CD14-positive monocyte (primary cell): ENCODE results near the gene GPC5. TPM values are rescaled to one million over a fixed set of nuclear protein-coding genes. Genes with fewer than 3 reads are reported as not detected.
"Not testable (repeated sequence)": the region's sequence is repeated elsewhere in the genome, so short reads cannot be mapped to it uniquely, and the experiment has no call there.

Source experiments
- DNase-seq, 3 donors: peaks; one replicate each; pipeline ENCODE4 v3.0.0-alpha.2; 2011 to 2022
- H2AFZ ChIP-seq: 2 replicates; pipeline ENCODE4 v1.6.0; 2012; ENCODE audit warnings: mild to moderate bottlenecking, low read depth, low read length, inconsistent platforms; ENCODE audit not compliant: insufficient read depth, poor library complexity, severe bottlenecking
- H3K27ac ChIP-seq, 2 donors: 1 replicate in 1 of 2; 2 replicates in 1 of 2; pipeline ENCODE4 v1.5.1; 2012 to 2013; ENCODE audit warnings: low read length in 2 of 2, control low read depth in 1 of 2, inconsistent platforms in 1 of 2, low read depth in 1 of 2, mild to moderate bottlenecking in 1 of 2
- H3K27me3 ChIP-seq, 2 donors: one replicate each; pipeline versions ENCODE4 v1.6.0 to v1.6.1; 2011 to 2013; ENCODE audit warnings: low read length in 2 of 2; ENCODE audit not compliant: control insufficient read depth in 2 of 2, insufficient read depth in 2 of 2
- H3K36me3 ChIP-seq, 2 donors: replicated peaks in 1 of 2; 1 replicate in 1 of 2; 2 replicates in 1 of 2; pipeline versions ENCODE4 v1.5.1 to v1.6.1; 2012 to 2013; ENCODE audit warnings: low read length in 2 of 2, control low read depth in 1 of 2, inconsistent platforms in 1 of 2, mild to moderate bottlenecking in 1 of 2; ENCODE audit not compliant: insufficient read depth in 2 of 2, control insufficient read depth in 1 of 2
- H3K4me1 ChIP-seq, 2 donors: 1 replicate in 1 of 2; 2 replicates in 1 of 2; pipeline versions ENCODE4 v1.5.1 to v1.6.1; 2012 to 2013; ENCODE audit warnings: low read length in 2 of 2, control low read depth in 1 of 2, inconsistent platforms in 1 of 2, mild to moderate bottlenecking in 1 of 2, moderate library complexity in 1 of 2; ENCODE audit not compliant: insufficient read depth in 2 of 2, control insufficient read depth in 1 of 2
- H3K4me2 ChIP-seq: replicated peaks from 2 replicates; pipeline ENCODE3; 2012; ENCODE audit warnings: low read length, moderate library complexity, mild to moderate bottlenecking; ENCODE audit not compliant: poor library complexity, severe bottlenecking; ENCODE audit errors: extremely low read depth
- H3K4me3 ChIP-seq, 3 experiments: fragments of 200-600 bp in 1 of 3; sonication (generic) in 1 of 3; replicated peaks in 1 of 3; 1 replicate in 2 of 3; 2 replicates in 1 of 3; pipeline ENCODE4 v1.5.1; 2011 to 2013; ENCODE audit warnings: low read length in 3 of 3, mild to moderate bottlenecking in 3 of 3, control low read depth in 2 of 3, low read depth in 2 of 3, inconsistent platforms in 1 of 3, moderate library complexity in 1 of 3
- H3K79me2 ChIP-seq: 2 replicates; pipeline ENCODE4 v1.6.0; 2012; ENCODE audit warnings: mild to moderate bottlenecking, control low read depth, inconsistent platforms, low read length, moderate library complexity; ENCODE audit not compliant: insufficient read depth
- H3K9ac ChIP-seq: 2 replicates; pipeline ENCODE4 v1.6.0; 2017; ENCODE audit warnings: low read length, mild to moderate bottlenecking; ENCODE audit not compliant: insufficient read depth, poor library complexity, severe bottlenecking
- H3K9me3 ChIP-seq, 2 donors: replicated peaks in 1 of 2; 1 replicate in 1 of 2; 2 replicates in 1 of 2; pipeline versions ENCODE4 v1.5.1 to v1.6.1; 2012 to 2013; ENCODE audit warnings: low read length in 2 of 2, control low read depth in 1 of 2; ENCODE audit not compliant: control insufficient read depth in 1 of 2, insufficient read depth in 1 of 2
- H4K20me1 ChIP-seq: 2 replicates; pipeline ENCODE4 v1.6.0; 2012; ENCODE audit warnings: mild to moderate bottlenecking, low read length, control low read depth, moderate library complexity; ENCODE audit not compliant: insufficient read depth
- H3K27ac Mint-ChIP-seq, 7 donors: one replicate each; pipeline ENCODE4 v1.8.0; 2020; ENCODE audit warnings: mild to moderate bottlenecking in 7 of 7, mixed read lengths in 7 of 7, moderate library complexity in 6 of 7, inconsistent platforms in 2 of 7
- H3K27me3 Mint-ChIP-seq, 3 donors: one replicate each; pipeline ENCODE4 v1.8.0; 2021 to 2022; ENCODE audit warnings: low read depth in 3 of 3, mild to moderate bottlenecking in 3 of 3, mixed read lengths in 3 of 3, moderate library complexity in 3 of 3, inconsistent platforms in 1 of 3
- H3K36me3 Mint-ChIP-seq, 2 donors: one replicate each; pipeline ENCODE4 v1.8.0; 2020; ENCODE audit warnings: mixed read lengths in 2 of 2, inconsistent platforms in 1 of 2, mild to moderate bottlenecking in 1 of 2
- H3K4me1 Mint-ChIP-seq: one replicate; pipeline ENCODE4 v1.8.0; 2020; ENCODE audit warnings: mild to moderate bottlenecking, mixed read lengths
- H3K4me3 Mint-ChIP-seq, 2 donors: one replicate each; pipeline ENCODE4 v1.8.0; 2020; ENCODE audit warnings: mild to moderate bottlenecking in 2 of 2, mixed read lengths in 2 of 2, moderate library complexity in 1 of 2
- H3K9me3 Mint-ChIP-seq, 7 donors: one replicate each; pipeline ENCODE4 v1.8.0; 2020 to 2022; ENCODE audit warnings: mixed read lengths in 7 of 7, mild to moderate bottlenecking in 6 of 7, moderate library complexity in 6 of 7, inconsistent platforms in 2 of 7
- WGBS: methylation state at CpG from one replicate; pipeline ENCODE4 v1.1.5; 2013; ENCODE audit warnings: missing lambda C conversion rate; ENCODE audit not compliant: insufficient coverage; 5-methylcytosine and 5-hydroxymethylcytosine counted together
- intact Hi-C, 2 donors: fragments of 100-400 bp; cut with micrococcal nuclease; formaldehyde crosslinking; loops; one replicate each; pipeline versions ENCODE4 v1.15.0 to v1.15.1; 2023
- polyA plus RNA-seq, 3 donors: library from polyadenylated mRNA; depleted of rRNA in 1 of 3; unstranded in 2 of 3; stranded (reverse) in 1 of 3; fragments of 300-500 nt in 2 of 3; fragments of >200 nt in 1 of 3; fragmentation: Illumina TruSeq in 2 of 3; gene quantifications; 1 replicate in 2 of 3; 2 replicates in 1 of 3; pipeline ENCODE4 v1.2.3, GENCODE V29; 2012 to 2021
- TF ChIP-seq, protein P1 (sequence below): fragments of 200-600 bp; IDR thresholded peaks from one replicate; pipeline ENCODE4 v1.8.0; 2022; ENCODE audit warnings: antibody characterized with exemption, mild to moderate bottlenecking

GPC5 gene
- polyA plus RNA-seq, 3 donors: not detected

GRCh38 chr13:92513672-92514071, 1115.3 kb downstream of the GPC5 start:
- H3K9ac ChIP-seq: no peak overlapping the region
- no peak overlapping the region for H3K4me3 ChIP-seq
- WGBS: no CpG with 5 or more reads among the region's 1 CpG
- H3K27me3 ChIP-seq: no peaks in the 10 kb centered on the region
- peaks cover 9 to 22% (median 12%) of the 10 kb centered on the region in 7 donors for H3K9me3 Mint-ChIP-seq
- DNase-seq: no peak
- H2AFZ ChIP-seq: no peak overlapping the region
- no peaks in the 10 kb centered on the region for H3K4me1 Mint-ChIP-seq
- H3K4me2 ChIP-seq: no peak overlapping the region
- TF ChIP-seq, protein P1, sequence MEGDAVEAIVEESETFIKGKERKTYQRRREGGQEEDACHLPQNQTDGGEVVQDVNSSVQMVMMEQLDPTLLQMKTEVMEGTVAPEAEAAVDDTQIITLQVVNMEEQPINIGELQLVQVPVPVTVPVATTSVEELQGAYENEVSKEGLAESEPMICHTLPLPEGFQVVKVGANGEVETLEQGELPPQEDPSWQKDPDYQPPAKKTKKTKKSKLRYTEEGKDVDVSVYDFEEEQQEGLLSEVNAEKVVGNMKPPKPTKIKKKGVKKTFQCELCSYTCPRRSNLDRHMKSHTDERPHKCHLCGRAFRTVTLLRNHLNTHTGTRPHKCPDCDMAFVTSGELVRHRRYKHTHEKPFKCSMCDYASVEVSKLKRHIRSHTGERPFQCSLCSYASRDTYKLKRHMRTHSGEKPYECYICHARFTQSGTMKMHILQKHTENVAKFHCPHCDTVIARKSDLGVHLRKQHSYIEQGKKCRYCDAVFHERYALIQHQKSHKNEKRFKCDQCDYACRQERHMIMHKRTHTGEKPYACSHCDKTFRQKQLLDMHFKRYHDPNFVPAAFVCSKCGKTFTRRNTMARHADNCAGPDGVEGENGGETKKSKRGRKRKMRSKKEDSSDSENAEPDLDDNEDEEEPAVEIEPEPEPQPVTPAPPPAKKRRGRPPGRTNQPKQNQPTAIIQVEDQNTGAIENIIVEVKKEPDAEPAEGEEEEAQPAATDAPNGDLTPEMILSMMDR: no peak
- no peaks in the 10 kb centered on the region for H3K27me3 Mint-ChIP-seq
- H3K36me3 ChIP-seq: no peaks in the 10 kb centered on the region
- H3K27ac ChIP-seq: no peak overlapping the region
- H3K9me3 ChIP-seq: peaks cover 21 to 25% of the 10 kb centered on the region in 2 donors
- no peak overlapping the region for H3K4me3 Mint-ChIP-seq
- H3K36me3 Mint-ChIP-seq: no peaks in the 10 kb centered on the region
- intact Hi-C loops: no loop called here
- H3K4me1 ChIP-seq: no peaks in the 10 kb centered on the region
- H3K27ac Mint-ChIP-seq: no peak overlapping the region
- no peaks in the 10 kb centered on the region for H4K20me1 ChIP-seq
- no peaks in the 10 kb centered on the region for H3K79me2 ChIP-seq

- Mint-ChIP-seq H3K4me1 (no peaks in the 10 kb centered on the region), H3K9me3 (peaks cover 10 to 22% (median 15%) of the 10 kb centered on the region in 7 donors), H3K27me3 (no peaks in the 10 kb centered on the region), H3K4me3 (no peak overlapping the region), H3K27ac (no peak overlapping the region), H3K36me3 (no peaks in the 10 kb centered on the region)
- H3K27me3 ChIP-seq: no peaks in the 10 kb centered on the region
- H3K4me2 ChIP-seq: no peak overlapping the region
- no peak for DNase-seq
- no peaks in the 10 kb centered on the region for H4K20me1 ChIP-seq
- WGBS: 74% methylated on average over 4 of the region's 8 CpGs
- H2AFZ ChIP-seq: no peak overlapping the region
- no peaks in the 10 kb centered on the region for H3K36me3 ChIP-seq
- no peaks in the 10 kb centered on the region for H3K79me2 ChIP-seq
- no peaks in the 10 kb centered on the region for H3K4me1 ChIP-seq
- no peak overlapping the region for H3K9ac ChIP-seq
- H3K9me3 ChIP-seq: peaks cover 21 to 25% of the 10 kb centered on the region in 2 donors
- intact Hi-C loops: no loop called here
- TF ChIP-seq, protein P1: no peak
- H3K27ac ChIP-seq: no peak overlapping the region
- H3K4me3 ChIP-seq: no peak overlapping the region
Measured at GRCh38 chr13:92514420-92515125, 1116.2 kb downstream of the GPC5 start.

- H3K79me2 ChIP-seq, H4K20me1 ChIP-seq, H2AFZ ChIP-seq, H3K36me3 Mint-ChIP-seq, H3K36me3 ChIP-seq, H3K4me2 ChIP-seq, intact Hi-C loops, H3K4me1 Mint-ChIP-seq, H3K27ac ChIP-seq, H3K4me3 Mint-ChIP-seq, DNase-seq, H3K9ac ChIP-seq, H3K4me1 ChIP-seq, H3K27me3 Mint-ChIP-seq, H3K27ac Mint-ChIP-seq, H3K27me3 ChIP-seq, H3K4me3 ChIP-seq: not testable (repeated sequence)
- H3K9me3 ChIP-seq: peaks cover 19 to 21% of the 10 kb centered on the region in 2 donors
- H3K9me3 Mint-ChIP-seq: peaks cover 12 to 22% (median 17%) of the 10 kb centered on the region in 7 donors
- 93% methylated on average over 4 of the region's 6 CpGs for WGBS
Measured at GRCh38 chr13:92516878-92517277, 1118.5 kb downstream of the GPC5 start.
